GM23248 (cell line): ENCODE results near the gene THADA. TPM values are rescaled to one million over a fixed set of nuclear protein-coding genes. Genes with fewer than 3 reads are reported as not detected.

Source experiments
- DNase-seq: peaks from one replicate; pipeline ENCODE4 v3.0.0-alpha.2; 2015
- H2AFZ ChIP-seq: fragments of 200-600 bp; sonication (generic); 2 replicates; pipeline ENCODE4 v1.6.1; 2016; ENCODE audit warnings: antibody characterized with exemption
- H3F3A ChIP-seq: fragments of 200-600 bp; sonication (generic); 2 replicates; pipeline ENCODE4 v1.6.1; 2016; ENCODE audit warnings: mild to moderate bottlenecking, antibody characterized with exemption, mixed run types; ENCODE audit not compliant: insufficient read depth
- H3K27ac ChIP-seq: fragments of 200-600 bp; sonication (generic); 2 replicates; pipeline ENCODE4 v1.5.1; 2016; ENCODE audit warnings: mild to moderate bottlenecking
- H3K27me3 ChIP-seq: fragments of 200-600 bp; sonication (generic); replicated peaks from 2 replicates; pipeline ENCODE4 v1.6.1; 2016; ENCODE audit warnings: mild to moderate bottlenecking; ENCODE audit not compliant: insufficient read depth
- H3K36me3 ChIP-seq: fragments of 200-600 bp; sonication (generic); 2 replicates; pipeline ENCODE4 v1.6.1; 2016; ENCODE audit warnings: low read depth, mild to moderate bottlenecking
- H3K4me1 ChIP-seq: fragments of 200-600 bp; sonication (generic); 2 replicates; pipeline ENCODE4 v1.6.1; 2016; ENCODE audit warnings: mild to moderate bottlenecking; ENCODE audit not compliant: insufficient read depth
- H3K4me2 ChIP-seq: fragments of 200-600 bp; sonication (generic); one replicate; pipeline ENCODE4 v1.6.1; 2016; ENCODE audit warnings: mild to moderate bottlenecking; ENCODE audit not compliant: unreplicated experiment
- H3K4me3 ChIP-seq: fragments of 200-600 bp; sonication (generic); 2 replicates; pipeline ENCODE4 v1.5.1; 2016; ENCODE audit warnings: mild to moderate bottlenecking
- H3K79me2 ChIP-seq: fragments of 200-600 bp; sonication (generic); 2 replicates; pipeline ENCODE4 v1.6.1; 2016; ENCODE audit warnings: mild to moderate bottlenecking; ENCODE audit not compliant: insufficient read depth
- H3K9ac ChIP-seq: fragments of 200-600 bp; sonication (generic); 2 replicates; pipeline ENCODE4 v1.6.1; 2016; ENCODE audit warnings: mild to moderate bottlenecking
- H3K9me2 ChIP-seq: fragments of 200-600 bp; sonication (generic); 2 replicates; pipeline ENCODE4 v1.6.1; 2016; ENCODE audit warnings: mixed run types, mild to moderate bottlenecking, moderate library complexity; ENCODE audit not compliant: insufficient read depth
- H3K9me3 ChIP-seq: fragments of 200-600 bp; sonication (generic); one replicate; pipeline ENCODE4 v1.6.1; 2017; ENCODE audit warnings: low read depth
- H4K20me1 ChIP-seq: fragments of 200-600 bp; sonication (generic); 2 replicates; pipeline ENCODE4 v1.6.0; 2016; ENCODE audit not compliant: insufficient read depth
- EZH2 ChIP-seq: fragments of 200-600 bp; sonication (generic); IDR thresholded peaks from 2 replicates; pipeline ENCODE4 v1.6.1; 2018; ENCODE audit warnings: antibody characterized with exemption, mild to moderate bottlenecking; ENCODE audit not compliant: insufficient read depth, poor library complexity, severe bottlenecking
- EZH2phosphoT487 ChIP-seq: fragments of 200-600 bp; sonication (generic); IDR thresholded peaks from 2 replicates; pipeline ENCODE4 v1.6.1; 2018; ENCODE audit warnings: antibody characterized with exemption, moderate library complexity, mild to moderate bottlenecking, low read depth; ENCODE audit not compliant: insufficient read depth
- WGBS, 2 experiments: methylation state at CpG; one replicate each; pipeline ENCODE4 v1.1.6; 2015 to 2017; ENCODE audit warnings: low lambda C conversion rate in 2 of 2, low coverage in 1 of 2; ENCODE audit errors: missing lambda C conversion rate in 2 of 2; 5-methylcytosine and 5-hydroxymethylcytosine counted together
- in situ Hi-C: fragments of 300-500 bp; cut with MboI; formaldehyde crosslinking; loops from 2 replicates; pipeline ENCODE4 v1.15.0; 2020
- polyA plus RNA-seq: library from polyadenylated mRNA; unstranded; fragments of >200 nt; fragmentation: Nextera tagmentation; extraction: Ambion mirVana; gene quantifications from 2 replicates; pipeline ENCODE4 v1.2.1, GENCODE V29; 2016
- total RNA-seq: library from RNA; depleted of rRNA; stranded (reverse); fragments of >200 nt; shearing (Covaris generic); gene quantifications from 2 replicates; pipeline ENCODE4 v1.2.3, GENCODE V29; 2014

Gene THADA
- total and polyA plus RNA-seq, 2 experiments from 2014 or later = 14.1 to 15.8 TPM

GRCh38 chr2:43202289-43202688, 393.5 kb downstream of the THADA start:
- no peaks in the 10 kb centered on the region for H3K4me1 ChIP-seq
- no peak overlapping the region for H3K27ac ChIP-seq
- no peak overlapping the region for H3K9ac ChIP-seq
- H3K36me3 ChIP-seq = no peaks in the 10 kb centered on the region
- H3K4me3 ChIP-seq = no peak overlapping the region
- no peak overlapping the region for H2AFZ ChIP-seq
- H3K27me3 ChIP-seq = no peaks in the 10 kb centered on the region
- H3K9me3 ChIP-seq = no peaks in the 10 kb centered on the region
- no peak overlapping the region for H3K4me2 ChIP-seq
- no peaks in the 10 kb centered on the region for H3K9me2 ChIP-seq
- H4K20me1 ChIP-seq = no peaks in the 10 kb centered on the region
- no peak for DNase-seq
- 95 to 97% methylated on average over 2 of the region's 2 CpGs for WGBS, 2 experiments
- H3K79me2 ChIP-seq = no peaks in the 10 kb centered on the region
- in situ Hi-C loops = no loop called here
- TF ChIP-seq EZH2 = no peak
- no peak for TF ChIP-seq EZH2phosphoT487
- H3F3A ChIP-seq = no peaks in the 10 kb centered on the region

- 79 to 88% methylated on average over 4 of the region's 4 CpGs for WGBS, 2 experiments
Measured at GRCh38 chr2:43201497-43201896, 394.3 kb downstream of the THADA start.

GRCh38 chr2:43201016-43201415, 394.8 kb downstream of the THADA start:
- no peak overlapping the region for H3K4me3 ChIP-seq
- no peaks in the 10 kb centered on the region for H3F3A ChIP-seq
- H3K79me2 ChIP-seq = no peaks in the 10 kb centered on the region
- no peaks in the 10 kb centered on the region for H3K9me3 ChIP-seq
- in situ Hi-C loops = no loop called here
- 95 to 96% methylated on average over 7 of the region's 7 CpGs for WGBS, 2 experiments
- no peaks in the 10 kb centered on the region for H4K20me1 ChIP-seq
- no peak overlapping the region for H3K27ac ChIP-seq
- TF ChIP-seq EZH2phosphoT487 (no peak), EZH2 (no peak)
- H2AFZ ChIP-seq = no peak overlapping the region
- H3K9ac ChIP-seq = no peak overlapping the region
- no peaks in the 10 kb centered on the region for H3K9me2 ChIP-seq
- no peaks in the 10 kb centered on the region for H3K36me3 ChIP-seq
- H3K4me2 ChIP-seq = no peak overlapping the region
- no peaks in the 10 kb centered on the region for H3K27me3 ChIP-seq
- H3K4me1 ChIP-seq = no peaks in the 10 kb centered on the region
- DNase-seq = no peak

More at GRCh38 chr2:43201497-43201896, 394.3 kb downstream of the THADA start:
- Histone ChIP-seq H3K9ac (no peak overlapping the region), H3K27ac (no peak overlapping the region), H3K4me3 (no peak overlapping the region), H4K20me1 (no peaks in the 10 kb centered on the region), H3K9me3 (no peaks in the 10 kb centered on the region), H3K4me1 (no peaks in the 10 kb centered on the region), H3F3A (no peaks in the 10 kb centered on the region), H3K79me2 (no peaks in the 10 kb centered on the region), H3K9me2 (no peaks in the 10 kb centered on the region), H3K27me3 (no peaks in the 10 kb centered on the region), H3K4me2 (no peak overlapping the region), H2AFZ (no peak overlapping the region), H3K36me3 (no peaks in the 10 kb centered on the region)
- in situ Hi-C loops = no loop called here
- no peak for DNase-seq
- TF ChIP-seq EZH2 (no peak), EZH2phosphoT487 (no peak)

GRCh38 chr2:43199492-43200488, 396.0 kb downstream of the THADA start:
- Histone ChIP-seq H4K20me1 (no peaks in the 10 kb centered on the region), H2AFZ (no peak overlapping the region), H3K79me2 (no peaks in the 10 kb centered on the region), H3F3A (no peaks in the 10 kb centered on the region), H3K27ac (no peak overlapping the region), H3K36me3 (no peaks in the 10 kb centered on the region), H3K4me2 (no peak overlapping the region), H3K9ac (no peak overlapping the region), H3K4me3 (no peak overlapping the region), H3K27me3 (no peaks in the 10 kb centered on the region), H3K9me2 (no peaks in the 10 kb centered on the region), H3K9me3 (no peaks in the 10 kb centered on the region), H3K4me1 (no peaks in the 10 kb centered on the region)
- no peak for DNase-seq
- in situ Hi-C loops = no loop called here
- 90% methylated on average over 16 of the region's 16 CpGs for WGBS, 2 experiments
- no peak for TF ChIP-seq EZH2phosphoT487
- TF ChIP-seq EZH2 = no peak
